GM12872 (cell line): ENCODE data around the gene SBF2.

ENCODE experiments used
- TF ChIP-seq, protein P1 (sequence below): IDR thresholded peaks from 3 replicates; pipeline ENCODE4 v1.5.1; 2011; ENCODE audit warnings: low read depth, mild to moderate bottlenecking, low read length, moderate library complexity; ENCODE audit not compliant: insufficient read depth

SBF2 gene

DNA sequence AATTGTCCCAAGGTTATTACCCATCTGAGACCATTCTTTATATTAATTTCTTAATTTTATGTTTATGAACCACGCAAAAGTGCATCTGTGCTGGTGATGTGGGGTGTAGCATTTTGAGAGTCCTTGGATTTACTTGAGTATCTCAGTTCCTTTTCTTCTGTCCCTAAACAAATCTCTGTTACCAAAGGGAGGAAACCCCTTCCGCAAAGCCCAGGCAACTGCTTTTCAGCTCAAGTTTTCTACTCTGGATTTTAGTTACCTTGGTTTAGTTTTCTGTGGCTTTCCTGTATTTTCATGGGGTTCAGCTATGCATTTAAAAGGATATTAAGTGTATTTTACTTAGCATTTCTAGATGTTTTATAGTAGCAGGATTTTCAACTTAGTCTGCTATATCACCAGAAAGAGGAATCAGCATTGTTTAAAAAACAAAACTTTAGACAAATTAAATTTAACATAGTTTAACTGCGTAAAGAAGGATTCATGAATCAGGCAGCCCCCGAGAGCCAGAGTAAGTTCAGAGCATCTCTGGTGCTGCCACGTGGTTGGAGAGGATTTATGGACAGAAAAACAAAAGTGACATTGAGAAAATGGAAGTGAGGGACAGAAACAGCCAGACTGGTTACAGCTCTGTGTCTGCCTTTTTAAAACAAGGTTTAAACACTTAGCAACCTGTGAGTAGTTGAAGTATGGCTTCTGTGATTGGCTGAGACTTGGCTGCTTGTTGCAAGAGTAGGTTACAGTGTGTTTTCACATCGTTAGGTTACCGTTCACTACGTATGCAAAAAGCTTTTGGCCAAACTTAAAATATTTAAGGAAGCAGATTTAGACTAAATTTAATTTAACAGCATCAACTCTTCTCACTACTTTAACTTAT lies 20.4 kb upstream of the SBF2 start:
- TF ChIP-seq, protein P1, sequence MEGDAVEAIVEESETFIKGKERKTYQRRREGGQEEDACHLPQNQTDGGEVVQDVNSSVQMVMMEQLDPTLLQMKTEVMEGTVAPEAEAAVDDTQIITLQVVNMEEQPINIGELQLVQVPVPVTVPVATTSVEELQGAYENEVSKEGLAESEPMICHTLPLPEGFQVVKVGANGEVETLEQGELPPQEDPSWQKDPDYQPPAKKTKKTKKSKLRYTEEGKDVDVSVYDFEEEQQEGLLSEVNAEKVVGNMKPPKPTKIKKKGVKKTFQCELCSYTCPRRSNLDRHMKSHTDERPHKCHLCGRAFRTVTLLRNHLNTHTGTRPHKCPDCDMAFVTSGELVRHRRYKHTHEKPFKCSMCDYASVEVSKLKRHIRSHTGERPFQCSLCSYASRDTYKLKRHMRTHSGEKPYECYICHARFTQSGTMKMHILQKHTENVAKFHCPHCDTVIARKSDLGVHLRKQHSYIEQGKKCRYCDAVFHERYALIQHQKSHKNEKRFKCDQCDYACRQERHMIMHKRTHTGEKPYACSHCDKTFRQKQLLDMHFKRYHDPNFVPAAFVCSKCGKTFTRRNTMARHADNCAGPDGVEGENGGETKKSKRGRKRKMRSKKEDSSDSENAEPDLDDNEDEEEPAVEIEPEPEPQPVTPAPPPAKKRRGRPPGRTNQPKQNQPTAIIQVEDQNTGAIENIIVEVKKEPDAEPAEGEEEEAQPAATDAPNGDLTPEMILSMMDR, result no peak

DNA sequence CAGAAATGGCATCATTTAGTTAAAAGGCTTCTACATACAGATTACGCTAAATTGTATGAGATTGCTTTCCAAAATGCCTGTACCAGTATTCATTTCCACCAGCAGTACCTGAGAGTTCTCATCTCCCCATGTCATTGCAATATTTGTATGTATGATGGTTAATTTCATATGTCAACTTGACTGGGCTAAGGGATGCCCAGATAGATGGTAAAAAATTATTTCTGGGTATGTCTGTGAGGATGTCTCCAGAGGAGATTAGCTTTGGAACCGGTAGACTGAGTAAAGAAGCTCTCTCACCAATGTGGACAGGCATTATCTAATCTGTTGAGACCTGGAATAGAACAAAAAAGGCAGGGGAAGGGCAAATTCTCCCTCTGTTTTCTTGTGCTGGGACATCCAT lies 17.8 kb upstream of the SBF2 start:
- TF ChIP-seq, protein P1, result no peak

DNA sequence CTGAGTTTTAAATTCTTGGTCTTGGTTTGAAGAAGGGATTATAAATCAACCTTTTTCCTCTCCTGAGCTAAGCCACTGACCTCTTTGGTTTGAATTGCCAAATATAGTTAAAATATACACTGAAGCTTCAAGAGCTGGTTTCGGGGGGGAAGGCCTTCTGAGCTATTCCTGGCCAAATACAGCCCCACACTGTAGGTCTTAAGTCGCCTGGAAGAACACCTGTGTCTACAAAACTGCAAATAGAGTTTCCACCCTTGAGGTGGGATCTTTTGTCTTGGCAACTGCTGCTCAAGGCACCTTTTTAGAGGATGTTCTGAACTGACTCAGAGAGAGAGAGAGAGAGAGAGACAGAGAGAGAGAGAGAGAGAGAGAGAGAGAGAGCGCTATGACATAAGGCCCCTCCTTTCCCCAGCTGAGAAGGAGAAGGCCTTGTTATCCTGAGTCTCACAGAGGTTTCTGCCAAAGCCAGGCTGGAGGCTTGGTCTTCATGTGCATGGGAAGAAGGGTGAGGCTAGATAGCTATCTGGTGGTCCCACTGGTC lies 16.4 kb upstream of the SBF2 start:
- TF ChIP-seq, protein P1, result no peak

DNA sequence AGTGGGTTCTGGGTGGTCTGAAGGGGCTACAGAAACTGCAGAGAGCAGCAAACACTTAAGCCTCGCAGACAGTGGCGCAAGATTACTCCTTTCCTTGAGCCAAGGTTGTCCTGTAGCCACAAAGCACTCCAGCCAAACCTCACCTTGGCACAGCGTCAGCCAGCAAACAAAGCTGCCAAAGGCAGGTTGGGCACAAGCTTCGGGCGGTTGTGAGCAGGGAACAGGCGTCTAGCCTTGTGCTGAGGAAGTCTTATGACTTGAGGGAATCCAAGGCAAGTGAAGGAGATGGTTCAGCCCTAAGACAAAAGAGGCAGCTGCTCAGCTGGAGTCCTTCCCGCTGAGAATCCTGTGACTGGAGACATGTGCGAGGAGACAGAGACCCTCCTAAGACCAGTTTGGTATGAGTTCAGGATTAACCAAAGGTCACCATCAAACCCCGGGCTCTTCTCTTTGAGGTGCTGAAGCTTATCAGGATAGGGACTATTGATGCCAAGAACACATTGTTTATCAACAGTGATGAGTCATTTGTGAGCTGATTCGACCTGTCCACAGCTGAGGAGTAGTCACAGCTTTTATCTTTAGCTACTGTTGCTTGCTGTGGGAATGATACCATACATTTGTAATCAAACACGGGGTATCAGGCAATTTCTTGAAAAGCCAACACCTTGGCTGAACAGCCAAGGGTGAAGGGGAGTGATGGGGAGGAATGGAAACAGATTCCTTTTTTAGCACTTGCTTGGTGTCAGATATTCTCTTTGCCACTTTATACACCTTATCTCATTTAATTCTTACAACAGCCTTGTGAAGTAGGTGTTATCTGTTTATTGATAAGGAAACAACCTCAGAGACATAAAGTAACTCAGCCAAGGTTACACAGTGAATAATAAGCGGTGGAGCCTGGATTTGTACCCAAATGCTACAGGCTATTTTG lies 15.4 kb upstream of the SBF2 start:
- TF ChIP-seq, protein P1, result no peak

DNA sequence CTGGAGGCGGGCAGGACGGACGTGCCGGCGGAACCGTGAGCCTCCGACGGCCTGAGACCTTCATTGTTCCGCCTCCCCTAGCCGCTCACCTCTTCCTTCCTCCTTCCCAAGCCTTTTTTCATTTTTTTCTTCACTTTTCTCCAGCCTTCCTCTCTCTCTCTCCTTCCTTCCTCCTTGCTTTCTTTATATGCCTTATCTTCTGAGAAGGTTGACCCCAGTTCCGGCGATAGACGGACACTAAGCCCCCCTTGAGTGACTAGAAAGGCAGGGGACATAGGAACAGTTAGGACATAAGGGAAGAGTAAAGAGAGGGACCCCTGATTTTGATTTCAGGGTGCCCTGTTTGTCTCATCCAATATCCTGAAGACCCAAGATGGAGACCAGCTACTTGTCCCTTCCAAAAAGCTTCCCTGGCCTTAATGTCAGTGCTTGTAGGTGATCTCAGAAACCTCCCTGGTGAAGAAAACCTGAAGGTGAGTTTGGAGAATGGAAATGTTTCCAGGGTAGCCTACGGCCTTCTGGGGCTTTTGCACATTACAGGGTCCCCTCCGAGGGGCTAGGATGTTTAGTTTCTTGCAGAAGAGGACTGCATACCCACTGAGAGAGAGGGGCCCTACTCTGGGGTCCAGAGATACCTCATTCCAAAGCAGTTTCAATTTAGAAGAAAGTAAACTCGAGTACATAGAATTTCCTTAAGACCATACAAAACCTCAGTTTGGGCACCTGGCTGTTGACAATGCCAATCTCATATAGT lies 14.4 kb upstream of the SBF2 start:
- TF ChIP-seq, protein P1, result no peak

DNA sequence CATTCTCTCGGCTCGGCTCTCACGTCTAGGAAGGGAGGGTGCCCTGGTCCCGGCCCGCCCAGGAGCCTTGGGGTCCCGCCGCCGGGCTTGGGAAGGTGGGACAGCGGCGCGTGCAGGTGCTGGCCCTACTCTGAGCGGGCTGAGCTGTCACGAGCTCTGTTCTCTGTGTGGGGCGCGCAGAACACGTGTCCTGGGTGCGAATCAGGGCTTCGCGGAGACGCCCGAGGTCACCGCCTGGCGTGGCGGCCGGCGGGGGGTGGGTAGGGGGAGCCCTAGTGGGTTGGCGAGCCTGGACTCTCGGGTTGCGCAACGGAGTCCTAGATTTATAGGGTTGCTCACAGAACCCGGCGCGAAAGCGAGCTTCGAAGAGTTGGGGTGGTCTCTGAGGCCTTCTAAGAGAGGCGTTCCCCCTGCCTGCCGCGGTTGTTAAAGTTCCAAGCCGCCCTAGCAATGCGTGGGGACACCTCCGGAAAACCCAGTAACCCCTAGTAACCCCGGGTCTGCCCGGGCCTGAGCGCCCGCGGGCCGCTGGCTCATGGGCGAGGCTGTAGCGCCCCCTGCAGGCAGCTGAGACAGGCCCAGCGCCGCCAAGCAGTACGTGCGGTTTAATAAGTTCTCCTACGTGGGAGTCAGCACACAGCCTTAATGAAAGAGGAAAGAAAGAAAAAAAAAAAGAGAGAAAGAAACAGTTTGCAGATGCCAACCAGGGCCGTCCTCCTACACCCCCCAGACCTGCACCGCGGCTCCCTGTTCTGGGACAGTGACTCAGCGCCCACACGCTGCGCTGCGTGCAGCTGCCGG lies 13.6 kb upstream of the SBF2 start:
- TF ChIP-seq, protein P1, result peak; percentile 87
